ENCODE measurements around the gene SBF2. TPM values are rescaled to one million over a fixed set of nuclear protein-coding genes. Genes with fewer than 3 reads are reported as not detected.

SBF2 gene
- total RNA-seq, 1 experiment from 2014 or later: 30.2 TPM

GRCh38 chr11:10004526-10005113 is 289.4 kb downstream of the SBF2 start:
- Histone ChIP-seq H4K5ac (ENCODE audit: insufficient read length, low read depth, low read length) (no peak overlapping the region), H3K27ac (ENCODE audit: insufficient read length, low read depth, low read length) (no peak overlapping the region), H3K23ac (ENCODE audit: insufficient read length, low read depth, low read length) (no peak overlapping the region), H2BK120ac (ENCODE audit: low read depth, low read length, poor library complexity, severe bottlenecking) (no peak overlapping the region), H3K9ac (ENCODE audit: extremely low read depth, insufficient read length, low read length) (no peak overlapping the region), H3K79me1 (ENCODE audit: insufficient read depth, low read depth, low read length, poor library complexity, severe bottlenecking) (no peaks in the 10 kb centered on the region), H2AFZ (ENCODE audit: low read length) (no peak overlapping the region), H4K20me1 (ENCODE audit: control insufficient read depth, insufficient read depth, insufficient read length) (no peaks in the 10 kb centered on the region), H3K27me3 (ENCODE audit: insufficient read depth, low read length) (no peaks in the 10 kb centered on the region; the same call in 1 of the 2 replicates), H2BK20ac (ENCODE audit: low read depth, low read length, poor library complexity, severe bottlenecking) (no peak overlapping the region), H3K56ac (ENCODE audit: insufficient read length, low read depth, low read length) (no peak overlapping the region), H2BK5ac (ENCODE audit: insufficient read length, low read length) (no peak overlapping the region), H3K14ac (ENCODE audit: insufficient read depth, low read length) (no peak overlapping the region), H2BK12ac (ENCODE audit: insufficient read length, low read depth, low read length) (no peak overlapping the region), H3K9me3 (ENCODE audit: control insufficient read depth, low read depth, low read length) (no peaks in the 10 kb centered on the region), H3K79me2 (ENCODE audit: insufficient read depth, low read length) (no peaks in the 10 kb centered on the region), H2AK5ac (ENCODE audit: insufficient read length, low read length) (no peak overlapping the region), H3K4ac (ENCODE audit: low read depth, low read length) (no peak overlapping the region), H3T11ph (ENCODE audit: low read length) (no peak overlapping the region), H4K8ac (replicated peaks; ENCODE audit: insufficient read length, low read depth, low read length) (no peak overlapping the region), H4K91ac (ENCODE audit: insufficient read length, low read depth, low read length) (no peak overlapping the region), H3K4me1 (ENCODE audit: insufficient read depth, low read length) (peaks cover 4% of the 10 kb centered on the region; the same call in 1 of the 2 replicates), H3K18ac (ENCODE audit: insufficient read length, low read depth, low read length) (no peak overlapping the region), H3K4me2 (ENCODE audit: insufficient read depth, insufficient read length, low read length) (no peak overlapping the region), H3K23me2 (ENCODE audit: insufficient read length, low read depth, low read length, poor library complexity, severe bottlenecking) (no peaks in the 10 kb centered on the region), H2BK15ac (ENCODE audit: low read depth, low read length) (no peak overlapping the region)
- Mint-ChIP-seq H3K4me3 (no peak overlapping the region), H3K36me3 (ENCODE audit: insufficient read depth in 1 of 3, low read depth in 3 of 3) (peaks cover 30 to 39% (median 36%) of the 10 kb centered on the region in 3 experiments), H3K27me3 (ENCODE audit: low read depth) (peaks cover 2% of the 10 kb centered on the region; the same call in 1 of the 2 replicates), H3K9me3 (peaks cover 23 to 33% of the 10 kb centered on the region in 2 experiments), H3K4me1 (peaks cover 15 to 32% of the 10 kb centered on the region in 2 experiments), H3K27ac (peak overlapping the region; percentile 14 to 88 (median 39); a peak in 4 of 7 replicates)
- whole genome bisulfite sequencing (ENCODE audit: extremely low coverage, insufficient read length, low lambda C conversion rate): no CpG with 5 or more reads among the region's 1 CpG
- DNase-seq: no peak
- no peak for TF ChIP-seq CTCF (conservative IDR thresholded peaks at IDR 0.05)

Measured in H9 (cell line).